ENCODE measurements around the gene KLHDC9.

DNA sequence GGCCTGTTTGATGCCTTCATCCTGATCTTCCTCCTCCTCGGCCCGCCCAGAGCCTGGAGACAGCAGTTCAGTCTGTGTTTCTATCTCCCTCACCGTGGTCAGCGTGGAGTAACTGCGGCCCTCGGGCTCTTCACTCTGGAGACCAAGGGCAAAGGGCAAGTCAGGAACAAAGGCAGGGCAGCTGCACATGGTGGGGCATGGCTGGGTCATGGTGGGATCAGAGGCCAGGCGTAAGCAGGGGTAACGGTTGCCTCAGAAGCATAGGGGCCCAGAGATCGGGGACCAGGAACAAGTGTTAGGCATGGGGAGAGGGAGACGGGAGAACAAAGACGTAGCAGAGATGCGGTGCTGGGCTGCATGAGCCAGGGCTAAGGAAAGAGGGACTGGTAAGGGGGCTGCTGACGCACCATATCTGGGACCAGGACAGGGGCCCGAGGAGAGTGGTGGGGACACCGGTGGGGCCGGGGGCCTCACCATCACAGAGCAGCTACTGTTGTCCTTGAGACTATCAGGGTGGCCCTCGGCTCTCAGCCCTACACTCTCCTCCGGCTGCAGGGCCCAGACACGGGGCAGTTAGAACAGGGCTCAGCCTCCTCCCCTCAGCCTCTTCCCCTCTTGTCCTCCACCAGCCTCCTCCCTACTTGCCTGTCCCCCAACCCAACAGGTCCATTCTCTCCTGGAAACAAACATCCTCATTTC is 25.3 kb upstream of the KLHDC9 start:
- no peak for TF ChIP-seq POLR2A (IDR thresholded peaks at IDR 0.05; ENCODE audit: control extremely low read depth in 1 of 2, low read depth in 2 of 2, low read length in 2 of 2)
- no peak for TF ChIP-seq POLR2AphosphoS5 (IDR thresholded peaks at IDR 0.05; ENCODE audit: low read depth, low read length)
- TF ChIP-seq EZH2 (IDR thresholded peaks at IDR 0.05; ENCODE audit: low read depth, low read length, severe bottlenecking), result no peak
- TF ChIP-seq, protein P1, sequence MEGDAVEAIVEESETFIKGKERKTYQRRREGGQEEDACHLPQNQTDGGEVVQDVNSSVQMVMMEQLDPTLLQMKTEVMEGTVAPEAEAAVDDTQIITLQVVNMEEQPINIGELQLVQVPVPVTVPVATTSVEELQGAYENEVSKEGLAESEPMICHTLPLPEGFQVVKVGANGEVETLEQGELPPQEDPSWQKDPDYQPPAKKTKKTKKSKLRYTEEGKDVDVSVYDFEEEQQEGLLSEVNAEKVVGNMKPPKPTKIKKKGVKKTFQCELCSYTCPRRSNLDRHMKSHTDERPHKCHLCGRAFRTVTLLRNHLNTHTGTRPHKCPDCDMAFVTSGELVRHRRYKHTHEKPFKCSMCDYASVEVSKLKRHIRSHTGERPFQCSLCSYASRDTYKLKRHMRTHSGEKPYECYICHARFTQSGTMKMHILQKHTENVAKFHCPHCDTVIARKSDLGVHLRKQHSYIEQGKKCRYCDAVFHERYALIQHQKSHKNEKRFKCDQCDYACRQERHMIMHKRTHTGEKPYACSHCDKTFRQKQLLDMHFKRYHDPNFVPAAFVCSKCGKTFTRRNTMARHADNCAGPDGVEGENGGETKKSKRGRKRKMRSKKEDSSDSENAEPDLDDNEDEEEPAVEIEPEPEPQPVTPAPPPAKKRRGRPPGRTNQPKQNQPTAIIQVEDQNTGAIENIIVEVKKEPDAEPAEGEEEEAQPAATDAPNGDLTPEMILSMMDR (IDR thresholded peaks at IDR 0.05; ENCODE audit: control extremely low read depth in 1 of 3, insufficient read depth in 1 of 3, low read depth in 1 of 3, low read length in 3 of 3), result no peak
